PFSK-1 (cell line): ENCODE measurements around the gene JAM3.

Experiments used
- FOXP2 ChIP-seq: optimal IDR thresholded peaks from 2 replicates; pipeline ENCODE3; 2011; ENCODE audit warnings: borderline replicate concordance, control low read depth, inconsistent platforms; ENCODE audit not compliant: insufficient read depth; ENCODE audit errors: extremely low read length, extremely low read depth
- POLR2AphosphoS5 ChIP-seq: IDR thresholded peaks from 2 replicates; pipeline ENCODE4 v1.6.1; 2012; ENCODE audit warnings: low read depth, mild to moderate bottlenecking, control low read depth, low read length, moderate library complexity
- SIN3A ChIP-seq: IDR thresholded peaks from 2 replicates; pipeline ENCODE4 v1.6.1; 2012; ENCODE audit warnings: mild to moderate bottlenecking, low read length, moderate library complexity, borderline replicate concordance; ENCODE audit not compliant: insufficient read depth
- TAF1 ChIP-seq: IDR thresholded peaks from 2 replicates; pipeline ENCODE4 v1.6.1; 2012; ENCODE audit warnings: low read length, control low read depth, borderline replicate concordance; ENCODE audit not compliant: insufficient read depth
- TF ChIP-seq, protein P1 (sequence below), 2 experiments: IDR thresholded peaks; 2 replicates each; pipeline versions ENCODE4 v1.6.1 to v1.8.0; 2011 to 2012; ENCODE audit warnings: low read depth in 2 of 2, low read length in 2 of 2, control low read depth in 1 of 2, inconsistent platforms in 1 of 2, mild to moderate bottlenecking in 1 of 2, moderate library complexity in 1 of 2; ENCODE audit not compliant: insufficient read depth in 1 of 2

The JAM3 gene

DNA sequence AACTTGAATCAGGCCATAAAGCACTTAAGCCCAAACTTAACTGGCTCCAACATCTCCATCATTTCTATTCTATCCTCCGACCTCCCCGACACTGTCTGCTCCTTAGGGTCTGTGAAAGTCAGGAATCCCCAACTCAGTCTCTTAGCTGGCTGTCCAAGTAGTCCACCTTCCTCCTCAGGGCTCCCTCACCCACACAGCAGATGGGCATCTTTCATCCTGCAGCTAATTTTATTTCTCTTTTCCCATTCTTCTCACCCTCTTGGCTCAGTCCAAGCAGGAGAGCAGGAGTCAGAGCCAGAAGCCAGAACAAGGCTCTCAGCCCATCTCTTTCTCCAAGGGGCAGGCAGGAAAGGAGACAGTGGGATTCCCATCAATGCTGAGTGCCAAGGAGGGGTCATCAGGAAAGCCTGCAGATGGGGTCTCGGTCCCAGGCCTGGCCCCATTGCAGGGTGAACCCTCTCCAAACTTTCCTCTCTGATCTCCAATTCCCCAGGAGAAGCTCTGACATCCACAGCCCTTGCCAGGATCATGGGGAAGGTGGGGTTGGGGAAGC, 40.4 kb upstream of the JAM3 start:
- no peak for TF ChIP-seq TAF1
- TF ChIP-seq POLR2AphosphoS5, result no peak
- TF ChIP-seq, protein P1, sequence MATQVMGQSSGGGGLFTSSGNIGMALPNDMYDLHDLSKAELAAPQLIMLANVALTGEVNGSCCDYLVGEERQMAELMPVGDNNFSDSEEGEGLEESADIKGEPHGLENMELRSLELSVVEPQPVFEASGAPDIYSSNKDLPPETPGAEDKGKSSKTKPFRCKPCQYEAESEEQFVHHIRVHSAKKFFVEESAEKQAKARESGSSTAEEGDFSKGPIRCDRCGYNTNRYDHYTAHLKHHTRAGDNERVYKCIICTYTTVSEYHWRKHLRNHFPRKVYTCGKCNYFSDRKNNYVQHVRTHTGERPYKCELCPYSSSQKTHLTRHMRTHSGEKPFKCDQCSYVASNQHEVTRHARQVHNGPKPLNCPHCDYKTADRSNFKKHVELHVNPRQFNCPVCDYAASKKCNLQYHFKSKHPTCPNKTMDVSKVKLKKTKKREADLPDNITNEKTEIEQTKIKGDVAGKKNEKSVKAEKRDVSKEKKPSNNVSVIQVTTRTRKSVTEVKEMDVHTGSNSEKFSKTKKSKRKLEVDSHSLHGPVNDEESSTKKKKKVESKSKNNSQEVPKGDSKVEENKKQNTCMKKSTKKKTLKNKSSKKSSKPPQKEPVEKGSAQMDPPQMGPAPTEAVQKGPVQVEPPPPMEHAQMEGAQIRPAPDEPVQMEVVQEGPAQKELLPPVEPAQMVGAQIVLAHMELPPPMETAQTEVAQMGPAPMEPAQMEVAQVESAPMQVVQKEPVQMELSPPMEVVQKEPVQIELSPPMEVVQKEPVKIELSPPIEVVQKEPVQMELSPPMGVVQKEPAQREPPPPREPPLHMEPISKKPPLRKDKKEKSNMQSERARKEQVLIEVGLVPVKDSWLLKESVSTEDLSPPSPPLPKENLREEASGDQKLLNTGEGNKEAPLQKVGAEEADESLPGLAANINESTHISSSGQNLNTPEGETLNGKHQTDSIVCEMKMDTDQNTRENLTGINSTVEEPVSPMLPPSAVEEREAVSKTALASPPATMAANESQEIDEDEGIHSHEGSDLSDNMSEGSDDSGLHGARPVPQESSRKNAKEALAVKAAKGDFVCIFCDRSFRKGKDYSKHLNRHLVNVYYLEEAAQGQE (IDR thresholded peaks at IDR 0.05; ENCODE audit: insufficient read depth in 1 of 2, low read depth in 2 of 2, low read length in 2 of 2), result no peak
- no peak for TF ChIP-seq FOXP2
- TF ChIP-seq SIN3A, result no peak

DNA sequence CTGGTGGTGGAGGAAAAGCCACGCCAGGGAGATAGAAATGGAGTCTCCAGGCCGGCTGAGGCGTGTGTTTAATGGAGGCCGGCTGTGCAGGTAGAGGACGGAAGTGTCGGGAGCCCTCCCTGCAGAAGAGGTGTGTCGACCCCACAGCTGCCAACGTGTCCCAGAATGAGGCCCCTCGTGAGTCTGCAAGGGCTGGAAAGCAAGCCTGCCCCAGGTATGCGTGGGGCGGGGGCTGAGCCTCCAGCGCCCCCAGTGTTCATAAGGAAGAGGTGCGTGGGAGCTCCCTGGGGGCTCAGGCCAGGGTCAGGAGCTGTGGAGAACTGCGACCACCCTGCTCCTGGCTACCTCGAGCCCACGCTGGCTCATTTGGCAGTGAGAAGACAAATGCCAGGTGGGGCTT, 38.0 kb upstream of the JAM3 start:
- no peak for TF ChIP-seq FOXP2
- TF ChIP-seq, protein P1 (IDR thresholded peaks at IDR 0.05; ENCODE audit: insufficient read depth in 1 of 2, low read depth in 2 of 2, low read length in 2 of 2), result no peak
- no peak for TF ChIP-seq SIN3A
- TF ChIP-seq TAF1, result no peak
- TF ChIP-seq POLR2AphosphoS5, result no peak

DNA sequence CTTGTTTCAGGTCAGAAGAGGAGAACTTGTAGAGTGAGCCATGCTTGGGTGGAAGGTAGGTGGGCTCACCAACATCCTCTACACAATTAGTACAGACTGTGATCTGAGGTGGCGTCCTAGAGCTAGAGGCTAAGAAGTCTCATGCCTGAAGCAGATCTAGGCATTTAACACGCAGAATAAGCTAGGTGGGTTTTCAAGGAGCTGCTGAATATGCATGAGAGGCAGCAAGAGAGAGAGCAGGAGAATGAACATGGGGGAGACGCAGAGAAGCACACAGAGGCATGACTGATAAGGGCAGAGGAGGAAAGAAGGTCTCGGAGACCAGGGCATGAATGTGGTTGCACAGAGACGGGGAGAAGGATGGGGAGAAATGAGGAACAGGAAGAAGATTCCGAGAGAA, 36.8 kb upstream of the JAM3 start:
- TF ChIP-seq FOXP2 (no peak), SIN3A (no peak), POLR2AphosphoS5 (no peak), TAF1 (no peak)
- TF ChIP-seq, protein P1 (IDR thresholded peaks at IDR 0.05; ENCODE audit: insufficient read depth in 1 of 2, low read depth in 2 of 2, low read length in 2 of 2), result no peak

DNA sequence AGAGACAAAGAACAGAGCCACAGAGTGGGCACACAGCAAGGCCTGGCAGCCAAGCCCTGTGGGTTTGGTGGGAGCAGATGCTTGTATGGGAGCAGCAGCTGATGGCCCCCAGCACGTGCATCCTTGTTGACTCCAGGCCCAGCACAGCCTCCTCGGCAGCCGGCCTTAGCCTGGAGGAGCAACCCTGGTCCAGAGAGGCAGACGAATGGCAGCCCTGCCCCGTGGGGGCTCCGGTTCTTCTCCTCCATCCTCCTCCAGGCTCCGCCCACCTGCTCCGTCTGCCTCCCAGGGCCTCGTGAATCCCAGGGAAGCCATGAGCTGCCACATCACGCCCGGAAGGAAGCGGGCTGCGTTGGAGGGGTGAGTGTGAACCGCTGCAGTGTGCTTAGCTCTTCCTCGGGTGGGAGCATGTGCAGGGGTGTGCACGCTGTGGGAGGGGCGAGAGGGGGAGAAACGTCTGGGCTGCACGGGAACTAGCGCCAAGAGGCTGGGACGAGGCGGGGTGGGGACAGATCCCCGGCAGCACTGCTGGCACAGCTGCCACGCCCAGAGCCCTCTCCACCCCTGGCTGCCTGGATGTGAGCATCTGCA, 36.3 kb upstream of the JAM3 start:
- TF ChIP-seq FOXP2 (peak; percentile 18), TAF1 (no peak)

DNA sequence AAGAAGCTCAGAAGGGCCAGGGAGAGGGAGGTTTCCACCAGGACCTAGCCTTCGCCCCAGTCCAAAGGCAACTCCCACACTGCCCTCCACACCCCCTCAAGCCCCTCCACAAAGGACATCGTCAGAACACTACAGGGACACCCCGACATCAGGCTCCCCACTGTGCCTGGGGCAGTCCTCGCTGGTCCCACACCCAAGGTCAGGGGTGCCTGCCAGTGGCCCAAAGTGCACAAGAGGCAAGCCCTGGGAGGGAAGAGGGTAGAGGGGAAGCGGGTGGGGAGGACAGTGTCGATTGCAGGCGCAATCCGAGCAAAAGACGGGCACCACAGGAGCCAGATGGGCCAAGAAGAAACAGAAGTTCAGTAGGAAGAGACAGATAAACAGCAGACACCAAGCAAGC, 35.6 kb upstream of the JAM3 start:
- TF ChIP-seq FOXP2 (no peak), POLR2AphosphoS5 (no peak), SIN3A (no peak), TAF1 (no peak)
- TF ChIP-seq, protein P1 (IDR thresholded peaks at IDR 0.05; ENCODE audit: insufficient read depth in 1 of 2, low read depth in 2 of 2, low read length in 2 of 2), result no peak
